Stimulated activated CD4-positive, alpha-beta T cell treated with anti-CD3 and anti-CD28 coated beads, Interleukin-1b, Interleukin-23, amount 100 ng/mL, for 1 hour (primary cell): ENCODE measurements around the gene LRP1B.
"Not testable (repeated sequence)": the region's sequence is repeated elsewhere in the genome, so short reads cannot be mapped to it uniquely, and the experiment has no call there.

Source experiments
- DNase-seq, 2 donors: peaks; one replicate each; pipeline ENCODE4 v3.0.0-alpha.2; 2020; ENCODE audit warnings: low read depth in 2 of 2

LRP1B gene

GRCh38 chr2:140354544-140354943 is 1776.3 kb downstream of the LRP1B start:
- DNase-seq = no peak

GRCh38 chr2:140353541-140353940 is 1777.3 kb downstream of the LRP1B start:
- no peak for DNase-seq

DNA sequence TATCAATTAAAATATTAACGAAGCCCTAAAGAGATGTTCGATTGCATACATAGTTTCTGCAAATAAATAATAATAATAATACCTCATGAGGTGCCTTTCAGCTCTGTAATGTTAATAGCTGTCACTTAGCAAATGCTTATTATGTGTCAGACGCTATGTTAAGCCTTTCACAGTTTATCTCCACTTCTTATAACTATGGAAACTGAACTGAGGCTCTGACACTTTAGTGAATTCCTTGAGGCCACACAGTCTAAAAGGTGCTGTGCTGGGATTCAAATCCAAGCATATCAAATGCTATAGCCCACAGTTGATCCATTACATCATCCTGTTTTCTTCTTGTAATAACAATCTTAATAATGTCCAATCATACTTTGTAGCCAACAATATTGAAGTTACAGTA is 1779.1 kb downstream of the LRP1B start:
- no peak for DNase-seq

DNA sequence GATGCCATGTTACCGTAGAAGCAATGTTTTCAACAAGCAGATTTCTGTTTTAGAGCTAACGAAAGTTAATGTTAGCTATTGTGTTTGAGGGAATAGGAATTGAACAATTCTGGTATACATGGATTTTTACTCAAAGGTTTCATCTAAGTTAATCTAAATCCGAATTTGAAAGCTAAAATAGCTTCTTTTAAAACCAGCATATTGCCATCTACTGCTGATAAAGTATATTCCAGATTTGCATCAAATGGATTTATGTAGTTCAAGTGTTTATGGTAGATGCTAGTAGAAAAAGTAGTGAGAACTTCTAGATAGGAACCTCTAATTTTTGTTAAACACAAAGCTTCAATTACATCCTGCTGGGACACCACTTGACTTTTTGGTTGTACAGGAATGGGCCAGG is 1781.1 kb downstream of the LRP1B start:
- DNase-seq = no peak

DNA sequence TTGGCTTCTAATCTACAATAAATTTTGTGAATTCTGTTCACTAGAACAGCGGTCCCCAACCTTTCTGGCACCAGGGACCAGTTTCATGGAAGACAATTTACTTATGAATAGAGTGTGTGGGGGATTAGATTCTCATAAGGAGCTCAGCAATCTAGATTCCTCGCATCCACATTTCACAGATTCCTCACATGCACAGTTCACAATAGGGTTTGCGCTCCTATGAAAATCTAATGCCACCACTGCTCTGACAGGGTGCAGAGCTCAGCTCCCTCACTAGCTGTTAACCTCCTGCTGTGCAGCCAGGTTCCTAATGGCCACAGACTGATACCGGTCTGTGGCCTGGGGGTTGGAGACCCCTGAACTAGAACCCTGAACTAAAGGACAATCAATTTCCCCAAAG is 1782.0 kb downstream of the LRP1B start:
- no peak for DNase-seq

- DNase-seq = no peak
Measured at GRCh38 chr2:140344838-140345237, 1786.0 kb downstream of the LRP1B start.

GRCh38 chr2:140344266-140344665 is 1786.5 kb downstream of the LRP1B start:
- DNase-seq = not testable (repeated sequence)

DNA sequence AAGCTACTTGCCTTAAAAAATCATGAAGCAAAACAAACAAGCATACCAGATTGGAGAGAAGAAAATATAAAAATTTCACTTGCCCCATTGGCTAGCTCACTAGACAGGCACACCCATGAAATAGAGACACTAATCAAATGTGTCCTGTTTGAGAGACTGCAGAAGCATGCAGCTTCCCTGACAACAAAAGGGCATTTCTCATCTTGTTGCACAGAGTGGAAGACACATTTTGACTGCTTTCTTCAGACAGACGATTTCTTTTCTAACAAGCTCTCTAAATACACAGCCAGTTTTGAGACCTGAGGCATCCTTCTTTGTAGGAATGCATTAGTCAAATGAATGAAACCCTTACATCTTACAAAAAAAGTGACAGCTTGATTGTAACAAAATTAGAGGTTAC is 1792.0 kb downstream of the LRP1B start:
- no peak for DNase-seq

GRCh38 chr2:140337061-140337460 is 1793.8 kb downstream of the LRP1B start:
- no peak for DNase-seq

- DNase-seq = no peak
Measured at GRCh38 chr2:140316345-140316744, 1814.5 kb downstream of the LRP1B start.

DNA sequence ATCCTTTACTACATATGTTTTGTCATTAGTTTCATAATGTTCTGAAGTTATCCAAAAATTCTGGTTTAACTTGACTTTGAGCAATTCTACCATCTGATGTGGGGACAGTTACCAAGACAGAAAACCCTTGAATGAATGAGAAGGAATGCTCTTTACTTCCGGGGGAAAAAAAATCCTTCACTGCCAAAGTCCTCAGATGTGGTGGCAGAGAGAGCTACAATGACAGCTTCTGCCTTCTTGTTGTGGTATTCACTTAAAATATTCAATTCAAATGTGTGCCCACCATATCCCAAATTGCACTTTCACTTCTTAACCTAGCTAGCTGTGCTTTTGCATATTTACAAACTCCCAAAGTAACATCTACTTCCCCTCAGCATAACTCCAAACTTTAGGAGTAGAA is 1818.9 kb downstream of the LRP1B start:
- DNase-seq = no peak

DNA sequence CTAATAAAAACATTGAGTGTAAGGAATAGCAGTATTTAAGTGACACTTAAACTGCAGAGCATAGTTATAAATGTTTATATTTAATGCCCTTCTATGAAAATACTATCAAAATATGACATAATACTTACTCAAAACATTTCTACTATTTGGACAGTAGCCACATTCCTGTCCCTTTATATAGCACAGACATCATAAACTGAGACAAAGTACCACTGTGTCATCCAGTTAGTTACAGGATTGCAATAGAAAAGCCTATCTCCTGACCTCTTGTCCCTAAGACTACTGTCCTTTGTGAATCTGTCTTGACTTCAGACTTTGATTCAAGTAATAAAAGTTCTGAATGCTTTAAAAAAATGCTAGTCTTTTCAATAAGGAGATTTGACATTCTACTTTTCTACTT is 1822.1 kb downstream of the LRP1B start:
- DNase-seq = no peak

DNA sequence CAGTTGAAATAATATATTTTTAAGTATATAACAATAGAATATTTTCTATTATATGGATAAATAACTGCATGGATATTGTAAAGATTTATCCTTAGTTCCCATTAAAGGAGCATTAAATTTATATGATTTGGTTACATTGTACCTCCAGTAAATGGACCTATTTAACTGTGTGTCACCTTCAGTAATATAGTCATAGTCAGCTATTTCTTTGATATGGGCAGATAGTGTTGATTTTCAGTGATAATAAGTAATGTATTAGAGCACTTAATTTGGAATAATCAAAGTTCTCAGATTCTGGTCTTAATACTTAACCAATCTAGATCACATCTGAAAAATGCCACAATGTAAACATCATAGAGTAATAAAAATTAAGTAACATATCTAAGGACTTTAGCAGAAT is 1823.3 kb downstream of the LRP1B start:
- DNase-seq = no peak

GRCh38 chr2:140295767-140296166 is 1835.0 kb downstream of the LRP1B start:
- no peak for DNase-seq

DNA sequence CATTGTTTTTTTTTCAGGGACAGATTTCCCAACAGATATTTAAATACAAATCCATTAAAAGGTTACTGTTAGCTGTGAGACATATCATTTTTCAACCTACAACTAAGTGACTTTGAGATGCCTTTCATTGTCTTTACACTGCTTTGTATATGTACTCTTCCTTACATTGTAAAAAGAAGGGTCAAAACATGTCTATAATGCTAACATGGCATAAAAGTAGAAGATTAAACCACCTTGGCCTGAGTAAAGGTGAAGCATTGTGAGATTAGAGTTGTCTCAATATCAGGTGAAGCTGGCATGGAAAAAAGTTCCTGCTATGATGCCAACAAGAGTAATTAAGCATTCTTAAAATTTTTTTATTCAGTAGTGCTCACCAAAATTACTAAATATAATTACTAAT is 1842.1 kb downstream of the LRP1B start:
- no peak for DNase-seq

GRCh38 chr2:140288213-140288612 is 1842.6 kb downstream of the LRP1B start:
- DNase-seq = no peak

DNA sequence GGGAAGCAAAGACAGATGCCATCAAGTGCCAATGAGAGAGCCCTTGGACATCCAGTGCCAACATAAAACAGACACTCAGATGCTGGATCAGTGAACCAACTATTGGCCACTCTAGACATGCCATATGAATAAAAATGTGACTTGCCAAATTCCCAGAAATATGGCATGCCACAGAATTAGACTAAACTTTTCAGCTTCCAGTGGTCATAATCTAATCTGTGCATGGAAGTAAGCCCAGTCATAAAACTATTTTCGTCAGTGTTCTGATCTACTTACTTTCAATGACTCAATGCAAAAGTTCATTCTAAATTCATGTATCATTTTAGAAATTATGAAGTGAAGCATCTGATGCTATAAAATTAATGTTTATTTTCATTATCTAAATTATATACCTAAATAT is 1844.4 kb downstream of the LRP1B start:
- DNase-seq = no peak

- DNase-seq = not testable (repeated sequence)
Measured at GRCh38 chr2:140277344-140277743, 1853.5 kb downstream of the LRP1B start.

DNA sequence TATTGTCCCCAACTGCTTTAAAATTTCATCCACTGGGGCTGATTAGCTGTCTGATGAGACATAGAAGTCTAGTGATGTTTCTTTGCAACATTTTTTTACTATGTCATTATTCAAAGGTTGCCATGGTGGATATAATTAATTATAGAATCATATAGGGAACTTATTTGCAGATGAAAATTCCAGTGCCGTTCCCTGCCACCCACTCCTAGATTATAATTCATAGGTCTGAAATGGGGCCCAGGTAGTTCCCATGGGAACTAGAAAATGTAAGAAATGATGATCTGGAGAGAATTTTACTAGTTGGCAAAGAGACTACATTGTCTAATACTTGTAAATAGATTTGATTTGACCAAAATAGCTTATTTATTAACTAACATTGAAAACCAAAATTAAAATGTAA is 1854.2 kb downstream of the LRP1B start:
- no peak for DNase-seq

DNA sequence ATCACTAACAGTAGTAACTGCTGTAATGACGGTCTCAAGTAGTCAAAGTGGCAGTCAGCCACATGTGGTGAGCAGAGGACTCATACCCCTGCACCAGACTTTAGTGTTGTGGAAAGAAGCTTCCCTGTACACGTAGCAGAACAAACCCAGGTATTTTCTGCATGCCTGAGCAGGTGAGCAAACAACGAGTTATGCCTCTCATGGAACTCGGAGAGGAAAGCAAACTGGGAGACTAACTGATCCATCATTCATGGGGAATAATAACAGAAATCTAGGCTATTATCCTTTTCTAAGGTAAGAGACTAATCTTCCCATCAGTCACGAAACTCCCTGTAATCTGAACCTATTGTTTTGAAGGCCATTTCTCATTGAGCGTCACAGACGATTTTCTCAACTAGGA is 1855.4 kb downstream of the LRP1B start:
- no peak for DNase-seq

- no peak for DNase-seq
Measured at GRCh38 chr2:140274891-140275290, 1855.9 kb downstream of the LRP1B start.

GRCh38 chr2:140273958-140274357 is 1856.9 kb downstream of the LRP1B start:
- DNase-seq = no peak

DNA sequence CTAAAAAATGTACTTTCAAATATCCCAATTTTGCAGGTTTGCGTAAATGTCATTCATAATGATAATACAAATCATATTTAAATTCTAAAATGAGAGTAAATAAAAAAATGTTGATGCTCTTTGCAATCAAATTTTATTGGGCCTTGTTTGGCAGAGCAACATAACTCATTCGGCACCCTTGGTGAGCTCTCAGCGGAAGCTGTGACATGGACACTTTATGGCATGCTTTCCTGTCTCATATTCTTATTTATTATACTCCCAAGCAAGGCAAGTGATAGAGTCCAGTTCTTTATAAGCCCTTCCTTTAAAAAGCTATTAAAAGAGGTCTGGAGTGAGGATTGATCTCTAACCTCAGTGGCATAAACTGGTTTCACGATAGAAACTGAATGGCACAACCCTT is 1857.4 kb downstream of the LRP1B start:
- no peak for DNase-seq

GRCh38 chr2:140270224-140270623 is 1860.6 kb downstream of the LRP1B start:
- no peak for DNase-seq

DNA sequence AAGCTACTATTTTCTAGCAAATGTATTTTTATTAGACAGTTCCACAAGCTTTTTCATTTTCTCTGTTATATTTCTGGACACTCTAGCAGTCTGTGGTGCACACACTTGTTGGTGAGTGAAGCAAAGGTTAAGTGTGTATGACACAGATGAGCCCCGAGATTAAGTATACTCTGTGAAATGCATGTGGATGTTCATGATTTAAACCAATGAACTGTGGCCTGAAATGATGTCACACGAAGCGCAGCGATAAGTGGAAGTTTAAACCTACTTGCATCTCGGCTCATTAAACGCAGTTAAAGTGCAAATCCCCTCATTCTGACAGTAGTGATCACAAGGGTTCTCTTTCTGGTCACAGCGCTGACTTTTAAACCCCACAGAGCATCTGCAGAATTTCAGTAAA is 1861.8 kb downstream of the LRP1B start:
- no peak for DNase-seq
